ENCODE data around the gene PIGB. TPM values are rescaled to one million over a fixed set of nuclear protein-coding genes. Genes with fewer than 3 reads are reported as not detected.

Gene PIGB
- total and polyA plus RNA-seq, 2 of the 4 experiments (the other 2 are of a cell fraction), result 9.2 to 11.8 TPM

DNA sequence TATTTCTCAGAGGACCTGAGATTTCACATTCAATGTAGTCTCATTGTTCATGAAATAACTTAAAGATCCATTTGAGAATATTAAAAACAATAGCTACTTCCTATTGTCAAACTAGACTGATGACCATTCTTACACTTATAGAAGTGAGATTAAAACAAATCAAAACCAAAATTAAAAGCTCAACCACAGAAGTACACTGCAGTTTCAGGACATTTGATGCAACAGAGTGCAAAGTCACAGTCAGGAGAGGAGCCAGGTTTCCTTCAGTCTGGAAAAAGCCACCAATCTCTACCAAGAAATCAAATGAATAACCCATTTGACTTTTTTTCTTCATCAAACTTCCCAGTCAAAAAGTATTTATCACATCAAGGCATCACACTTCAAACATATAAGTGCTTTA lies 83.7 kb downstream of the PIGB start:
- DNase-seq, result no peak
- Histone ChIP-seq H3K9me1 (ENCODE audit: insufficient read depth, low read length) (no peaks in the 10 kb centered on the region), H3K18ac (ENCODE audit: low read depth, low read length) (no peak overlapping the region), H3K4me1 (ENCODE audit: control insufficient read depth, insufficient read depth, low read length) (no peaks in the 10 kb centered on the region), H4K8ac (ENCODE audit: low read depth in 2 of 2, low read length in 2 of 2) (no peak overlapping the region), H4K20me1 (ENCODE audit: insufficient read depth, low read length) (no peaks in the 10 kb centered on the region), H2AFZ (replicated peaks; ENCODE audit: low read length, poor library complexity) (no peak overlapping the region), H4K5ac (ENCODE audit: low read depth, low read length) (no peak overlapping the region), H3K27ac (ENCODE audit: insufficient read depth, low read length) (no peak overlapping the region), H2AK9ac (replicated peaks; ENCODE audit: low read depth, low read length, poor library complexity) (no peak overlapping the region), H3K14ac (replicated peaks; ENCODE audit: low read depth, low read length) (0 out of 2 replicates have a peak overlapping the region, but pooled peaks have one; percentile 72), H3K9me3 (ENCODE audit: control insufficient read depth, insufficient read depth, low read length) (no peaks in the 10 kb centered on the region), H3K36me3 (ENCODE audit: control insufficient read depth, insufficient read depth, low read length) (no peaks in the 10 kb centered on the region), H3K56ac (ENCODE audit: extremely low read depth, insufficient read depth, low read length) (no peak overlapping the region), H3K27me3 (ENCODE audit: control insufficient read depth, insufficient read depth, low read length) (no peaks in the 10 kb centered on the region), H2BK5ac (ENCODE audit: low read depth, low read length, poor library complexity, severe bottlenecking) (no peak overlapping the region), H2BK15ac (ENCODE audit: low read depth, low read length) (no peak overlapping the region), H3K9ac (ENCODE audit: low read depth, low read length) (no peak overlapping the region), H3K79me1 (ENCODE audit: low read depth in 1 of 2, low read length in 2 of 2) (peaks cover 0 to 8% of the 10 kb centered on the region in 2 experiments; a peak in 2 of 4 replicates), H2BK120ac (ENCODE audit: low read depth, low read length) (0 out of 2 replicates have a peak overlapping the region, but pooled peaks have one; percentile 41), H2AK5ac (ENCODE audit: low read depth, low read length) (no peak overlapping the region), H3K4me2 (ENCODE audit: low read depth, low read length) (no peak overlapping the region), H3K4ac (ENCODE audit: low read depth, low read length) (no peak overlapping the region), H2BK20ac (ENCODE audit: low read depth, low read length) (no peak overlapping the region), H3K23ac (ENCODE audit: low read depth, low read length) (no peak overlapping the region), H4K91ac (ENCODE audit: insufficient read depth, low read depth, low read length) (no peak overlapping the region), H3K4me3 (ENCODE audit: insufficient read depth, low read depth, low read length) (no peak overlapping the region)
- dilution Hi-C loops (cut with HindIII; ENCODE audit: low sequenced_read_pairs, unreplicated experiment) (no loop called here), in situ Hi-C loops (cut with MboI; ENCODE audit: low sequenced_read_pairs) (no loop called here), intact Hi-C loops (cut with micrococcal nuclease) (no loop called here)
- TF ChIP-seq MAZ (IDR thresholded peaks at IDR 0.05; ENCODE audit: borderline replicate concordance, low read depth, low read length) (no peak), POLR2A (IDR thresholded peaks at IDR 0.05; ENCODE audit: low read depth, low read length) (no peak), USF2 (IDR thresholded peaks at IDR 0.05; ENCODE audit: low read depth, low read length) (no peak), MAFK (IDR thresholded peaks at IDR 0.05; ENCODE audit: low read depth, low read length) (no peak), BHLHE40 (IDR thresholded peaks at IDR 0.05; ENCODE audit: low read depth, low read length) (no peak), CTCF (conservative IDR thresholded peaks at IDR 0.05; ENCODE audit: low read depth, low read length) (no peak), NFE2L2 (IDR thresholded peaks at IDR 0.05; ENCODE audit: low read depth, low read length) (no peak), MXI1 (IDR thresholded peaks at IDR 0.05; ENCODE audit: borderline replicate concordance, low read depth, low read length) (no peak), FOS (IDR thresholded peaks at IDR 0.05; ENCODE audit: low read depth, low read length) (no peak), RCOR1 (IDR thresholded peaks at IDR 0.05; ENCODE audit: insufficient replicate concordance, low read length) (no peak), RFX5 (IDR thresholded peaks at IDR 0.05; ENCODE audit: low read depth, low read length) (no peak), CEBPB (IDR thresholded peaks at IDR 0.05; ENCODE audit: low read depth, low read length) (no peak)
- TF ChIP-seq, protein P1, sequence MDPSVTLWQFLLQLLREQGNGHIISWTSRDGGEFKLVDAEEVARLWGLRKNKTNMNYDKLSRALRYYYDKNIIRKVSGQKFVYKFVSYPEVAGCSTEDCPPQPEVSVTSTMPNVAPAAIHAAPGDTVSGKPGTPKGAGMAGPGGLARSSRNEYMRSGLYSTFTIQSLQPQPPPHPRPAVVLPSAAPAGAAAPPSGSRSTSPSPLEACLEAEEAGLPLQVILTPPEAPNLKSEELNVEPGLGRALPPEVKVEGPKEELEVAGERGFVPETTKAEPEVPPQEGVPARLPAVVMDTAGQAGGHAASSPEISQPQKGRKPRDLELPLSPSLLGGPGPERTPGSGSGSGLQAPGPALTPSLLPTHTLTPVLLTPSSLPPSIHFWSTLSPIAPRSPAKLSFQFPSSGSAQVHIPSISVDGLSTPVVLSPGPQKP (IDR thresholded peaks at IDR 0.05; ENCODE audit: borderline replicate concordance, low read depth, low read length), result no peak
- ChIA-PET POLR2A (ENCODE audit: unreplicated experiment) (no interaction called here), CTCF (interaction anchor here (1.0 kb wide), 1 partner anchor 12 kb away, joined by 3 read pairs; no protein-coding TSS in a partner anchor)
- no peak for ATAC-seq (ENCODE audit: low read depth)
- BruUV-seq (replicated peaks), result no TSS peak

Data from IMR-90 (cell line).